Measurements from ENCODE around the gene PHOX2A.

The PHOX2A gene

GRCh38 chr11:72233773-72234513, 10.0 kb downstream of the PHOX2A start:
- no peaks in the 10 kb centered on the region for H3K79me2 ChIP-seq (ENCODE audit: control insufficient read depth, low read length)
- H3K27ac ChIP-seq (ENCODE audit: low read depth, low read length): no peak overlapping the region

GRCh38 chr11:72233056-72233772, 10.8 kb downstream of the PHOX2A start:
- no peak for TF ChIP-seq CTCF (IDR thresholded peaks at IDR 0.05; ENCODE audit: low read depth, low read length, poor library complexity, severe bottlenecking)
- no peak for TF ChIP-seq EZH2phosphoT487 (IDR thresholded peaks at IDR 0.05; ENCODE audit: borderline replicate concordance, low read length)
- Histone ChIP-seq H3K9me2 (replicated peaks; ENCODE audit: control insufficient read depth, low read length) (no peaks in the 10 kb centered on the region), H3K4me3 (ENCODE audit: low read length) (no peak overlapping the region), H3K79me2 (ENCODE audit: control insufficient read depth, low read length) (no peaks in the 10 kb centered on the region), H3F3A (ENCODE audit: control insufficient read depth, insufficient read depth) (peaks cover 8% of the 10 kb centered on the region), H3K9me3 (ENCODE audit: control insufficient read depth, insufficient read depth, low read length) (no peaks in the 10 kb centered on the region), H3K27ac (ENCODE audit: low read depth, low read length) (no peak overlapping the region), H3K4me2 (ENCODE audit: low read length) (no peak overlapping the region), H3K36me3 (ENCODE audit: control insufficient read depth, low read length) (peaks cover 96% of the 10 kb centered on the region), H3K4me1 (ENCODE audit: control insufficient read depth, low read length) (no peaks in the 10 kb centered on the region), H4K20me1 (ENCODE audit: control insufficient read depth, insufficient read depth, low read depth, low read length) (peaks cover under 1% of the 10 kb centered on the region; the same call in 1 of the 2 replicates), H3K27me3 (ENCODE audit: control insufficient read depth, low read length) (no peaks in the 10 kb centered on the region)

More at GRCh38 chr11:72233773-72234513, 10.0 kb downstream of the PHOX2A start:
- peaks cover 8% of the 10 kb centered on the region for H3F3A ChIP-seq (ENCODE audit: control insufficient read depth, insufficient read depth)
- no peak overlapping the region for H3K4me2 ChIP-seq (ENCODE audit: low read length)
- H3K9me3 ChIP-seq (ENCODE audit: control insufficient read depth, insufficient read depth, low read length): no peaks in the 10 kb centered on the region
- no peak overlapping the region for H3K4me3 ChIP-seq (ENCODE audit: low read length)
- H3K9me2 ChIP-seq (replicated peaks; ENCODE audit: control insufficient read depth, low read length): no peaks in the 10 kb centered on the region
- peaks cover 8% of the 10 kb centered on the region; the same call in 1 of the 2 replicates for H4K20me1 ChIP-seq (ENCODE audit: control insufficient read depth, insufficient read depth, low read depth, low read length)
- no peaks in the 10 kb centered on the region for H3K4me1 ChIP-seq (ENCODE audit: control insufficient read depth, low read length)
- TF ChIP-seq CTCF (IDR thresholded peaks at IDR 0.05; ENCODE audit: low read depth, low read length, poor library complexity, severe bottlenecking): no peak
- no peak for TF ChIP-seq EZH2phosphoT487 (IDR thresholded peaks at IDR 0.05; ENCODE audit: borderline replicate concordance, low read length)
- H3K36me3 ChIP-seq (ENCODE audit: control insufficient read depth, low read length): peaks cover 95% of the 10 kb centered on the region
- 0 out of 2 replicates have a peak, but pooled peaks cover 3% of the 10 kb centered on the region for H3K27me3 ChIP-seq (ENCODE audit: control insufficient read depth, low read length)

GRCh38 chr11:72232260-72233055, 11.5 kb downstream of the PHOX2A start:
- H4K20me1 ChIP-seq (ENCODE audit: control insufficient read depth, insufficient read depth, low read depth, low read length): no peaks in the 10 kb centered on the region
- H3K27ac ChIP-seq (ENCODE audit: low read depth, low read length): no peak overlapping the region

More at GRCh38 chr11:72232260-72233055, 11.5 kb downstream of the PHOX2A start:
- no peak for TF ChIP-seq CTCF (IDR thresholded peaks at IDR 0.05; ENCODE audit: low read depth, low read length, poor library complexity, severe bottlenecking)
- no peak for TF ChIP-seq EZH2phosphoT487 (IDR thresholded peaks at IDR 0.05; ENCODE audit: borderline replicate concordance, low read length)
- no peaks in the 10 kb centered on the region for H3K4me1 ChIP-seq (ENCODE audit: control insufficient read depth, low read length)
- H3K79me2 ChIP-seq (ENCODE audit: control insufficient read depth, low read length): no peaks in the 10 kb centered on the region
- H3K27me3 ChIP-seq (ENCODE audit: control insufficient read depth, low read length): no peaks in the 10 kb centered on the region
- no peak overlapping the region for H3K4me2 ChIP-seq (ENCODE audit: low read length)
- H3K9me3 ChIP-seq (ENCODE audit: control insufficient read depth, insufficient read depth, low read length): no peaks in the 10 kb centered on the region
- H3K4me3 ChIP-seq (ENCODE audit: low read length): no peak overlapping the region
- H3K9me2 ChIP-seq (replicated peaks; ENCODE audit: control insufficient read depth, low read length): no peaks in the 10 kb centered on the region
- peaks cover 8% of the 10 kb centered on the region for H3F3A ChIP-seq (ENCODE audit: control insufficient read depth, insufficient read depth)
- H3K36me3 ChIP-seq (ENCODE audit: control insufficient read depth, low read length): peaks cover 96% of the 10 kb centered on the region
